T-helper 1 cell treated with Interleukin-12 subunit alpha and Interleukin-12 subunit beta and Interleukin-4 antibody, amounts not matched to agents 30 ng/mL and 1 ng/mL, for 36 hours (primary cell): ENCODE measurements around the gene CHML. TPM values are rescaled to one million over a fixed set of nuclear protein-coding genes. Genes with fewer than 3 reads are reported as not detected.

Source experiments
- intact Hi-C: fragments of 100-400 bp; cut with micrococcal nuclease; formaldehyde crosslinking; loops from one replicate; pipeline ENCODE4 v1.15.1; 2024
- total RNA-seq: library from RNA; stranded (reverse); gene quantifications from 2 replicates; pipeline ENCODE4 v1.2.3, GENCODE V29; 2022

The CHML gene
- total RNA-seq, 1 donor from 2014 or later: 8.5 TPM

GRCh38 chr1:241647658-241648057 is 7.5 kb upstream of the CHML start:
- intact Hi-C loops: no loop called here

- intact Hi-C loops: no loop called here
Observed at GRCh38 chr1:241646201-241646600, 6.0 kb upstream of the CHML start.

GRCh38 chr1:241645199-241645598 is 5.0 kb upstream of the CHML start:
- intact Hi-C loops: no loop called here

GRCh38 chr1:241644259-241644658 is 4.1 kb upstream of the CHML start:
- intact Hi-C loops: no loop called here

GRCh38 chr1:241642593-241642944 is 2.4 kb upstream of the CHML start:
- intact Hi-C loops: no loop called here

GRCh38 chr1:241641773-241642592 is 1.8 kb upstream of the CHML start:
- intact Hi-C loops: no loop called here

GRCh38 chr1:241640867-241641622 is 876 bp upstream of the CHML start:
- intact Hi-C loops: loop anchor here (1.0 kb wide), 8 partner anchors 14 to 1775 kb away; partner anchors contain the start of genes CEP170 and FH

GRCh38 chr1:241639623-241640148 is 483 bp downstream of the CHML start:
- intact Hi-C loops: loop anchor here (1.0 to 10.0 kb wide), 9 partner anchors 12 to 1925 kb away; partner anchors contain the start of genes CEP170 and FH

GRCh38 chr1:241638909-241639622 is 1.1 kb downstream of the CHML start:
- intact Hi-C loops: loop anchor here (10.0 kb wide), 1 partner anchor 1924 kb away; no protein-coding TSS in a partner anchor

- intact Hi-C loops: loop anchor here (10.0 kb wide), 1 partner anchor 1923 kb away; no protein-coding TSS in a partner anchor
Observed at GRCh38 chr1:241638099-241638682, 2.0 kb downstream of the CHML start.

GRCh38 chr1:241637604-241638003 is 2.6 kb downstream of the CHML start:
- intact Hi-C loops: loop anchor here (10.0 kb wide), 1 partner anchor 1923 kb away; no protein-coding TSS in a partner anchor

- intact Hi-C loops: loop anchor here (10.0 kb wide), 1 partner anchor 1922 kb away; no protein-coding TSS in a partner anchor
Observed at GRCh38 chr1:241637046-241637590, 3.1 kb downstream of the CHML start.

GRCh38 chr1:241636291-241636690 is 3.9 kb downstream of the CHML start:
- intact Hi-C loops: loop anchor here (10.0 kb wide), 1 partner anchor 1921 kb away; no protein-coding TSS in a partner anchor

GRCh38 chr1:241635556-241636152 is 4.5 kb downstream of the CHML start:
- intact Hi-C loops: loop anchor here (10.0 kb wide), 1 partner anchor 1921 kb away; no protein-coding TSS in a partner anchor

GRCh38 chr1:241632987-241633386 is 7.2 kb downstream of the CHML start:
- intact Hi-C loops: loop anchor here (10.0 kb wide), 1 partner anchor 1918 kb away; no protein-coding TSS in a partner anchor

GRCh38 chr1:241631674-241632073 is 8.5 kb downstream of the CHML start:
- intact Hi-C loops: loop anchor here (10.0 kb wide), 1 partner anchor 1917 kb away; no protein-coding TSS in a partner anchor

- intact Hi-C loops: loop anchor here (10.0 kb wide), 1 partner anchor 1916 kb away; no protein-coding TSS in a partner anchor
Observed at GRCh38 chr1:241630899-241631298, 9.3 kb downstream of the CHML start.

- intact Hi-C loops: loop anchor here (10.0 kb wide), 1 partner anchor 1916 kb away; no protein-coding TSS in a partner anchor
Observed at GRCh38 chr1:241630476-241630875, 9.7 kb downstream of the CHML start.

GRCh38 chr1:241630005-241630404 is 10.2 kb downstream of the CHML start:
- intact Hi-C loops: loop anchor here (10.0 kb wide), 1 partner anchor 1915 kb away; no protein-coding TSS in a partner anchor
